ENCODE measurements around the gene PPP2R3B. TPM values are rescaled to one million over a fixed set of nuclear protein-coding genes. Genes with fewer than 3 reads are reported as not detected.

Gene PPP2R3B
- total and polyA plus RNA-seq, 2 of the 13 experiments (the other 11 are each of a cell fraction or from before 2014, with no cell fraction given) = 17.0 to 21.4 TPM

DNA sequence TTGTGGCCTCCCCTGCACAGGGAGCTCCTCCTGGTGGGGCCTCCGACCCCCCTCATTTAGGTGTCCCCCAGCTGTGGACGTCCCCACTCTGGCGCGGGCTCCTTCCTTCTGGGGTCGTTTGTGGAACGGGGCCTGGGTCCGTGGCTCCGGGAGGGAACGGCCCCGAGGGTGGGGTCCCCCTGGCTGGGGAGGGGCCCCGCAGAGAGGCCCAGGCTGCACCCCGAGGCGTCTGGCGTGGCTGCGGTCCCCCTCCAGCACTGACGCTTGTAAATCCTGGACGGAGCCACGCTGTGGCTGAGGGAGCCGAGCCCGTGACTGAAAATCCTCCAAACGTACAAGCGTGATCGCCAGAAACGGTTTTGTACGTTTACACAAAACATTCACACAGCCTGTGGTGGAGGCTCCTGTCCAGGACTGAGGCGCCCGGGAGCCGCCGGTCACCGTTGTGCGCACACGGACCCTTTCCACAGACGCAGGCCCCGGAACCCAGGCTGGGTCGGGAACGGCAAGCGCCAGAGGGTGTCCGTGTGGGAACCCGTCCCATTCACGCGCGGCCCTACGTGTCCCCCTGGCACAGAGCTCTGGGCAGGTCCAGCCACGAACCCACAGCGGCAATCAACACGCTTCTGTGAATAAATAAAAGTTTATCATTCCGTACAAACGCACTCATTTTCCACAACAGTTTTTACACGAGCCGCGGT, 52.9 kb downstream of the PPP2R3B start (continued):
- TF ChIP-seq TCF7L2 (IDR thresholded peaks at IDR 0.05; ENCODE audit: low read depth, low read length) = no peak
- TF ChIP-seq POLR2AphosphoS5 (IDR thresholded peaks at IDR 0.05; ENCODE audit: low read depth, low read length) = no peak
- TF ChIP-seq NFE2L2 (IDR thresholded peaks at IDR 0.05; ENCODE audit: low read length) = no peak
- TF ChIP-seq NFRKB (IDR thresholded peaks at IDR 0.05) = no peak

DNA sequence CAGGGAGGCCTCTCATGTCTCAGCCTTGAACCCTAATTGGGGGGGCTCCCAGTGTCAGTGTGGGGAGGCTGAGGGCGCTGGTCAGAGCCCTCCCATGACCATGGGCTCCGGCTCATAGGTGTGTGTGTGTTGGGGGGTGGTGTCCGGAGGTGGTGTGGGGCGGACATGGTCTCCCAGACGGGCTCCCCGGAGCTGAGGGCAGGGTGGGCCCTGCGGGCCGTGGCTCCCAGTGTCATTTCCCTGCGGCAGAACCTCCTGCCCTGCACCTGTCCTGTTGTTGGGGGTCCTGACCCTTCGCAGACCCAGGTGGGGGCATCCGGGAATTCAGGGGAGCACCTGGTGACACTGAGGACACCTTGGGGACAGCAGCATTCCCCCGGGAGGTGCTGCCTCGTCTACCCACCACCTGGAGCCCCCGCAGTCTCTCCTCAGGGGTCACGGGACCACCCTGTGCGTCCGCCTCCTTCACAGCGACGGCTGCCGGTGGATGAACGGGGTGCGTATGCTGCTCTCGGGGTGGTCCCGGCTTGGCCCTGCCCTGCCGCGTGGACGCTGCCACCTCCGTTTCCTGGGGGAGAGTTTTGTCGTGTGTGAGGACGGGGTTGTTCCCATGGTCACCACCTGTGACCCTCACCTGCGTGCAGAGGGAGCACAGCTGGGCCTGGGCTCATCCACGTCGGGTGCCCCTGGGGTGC, 53.6 kb downstream of the PPP2R3B start:
- Histone ChIP-seq H3K4me3 (replicated peaks in 1 of 3; ENCODE audit: insufficient read depth in 1 of 3, low read depth in 2 of 3, low read length in 3 of 3) (no peak overlapping the region), H3K36me3 (replicated peaks in 1 of 2; ENCODE audit: control insufficient read depth in 1 of 2, insufficient read depth in 2 of 2, low read length in 2 of 2) (no peaks in the 10 kb centered on the region), H3K9me3 (ENCODE audit: low read length) (no peaks in the 10 kb centered on the region), H3K9ac (ENCODE audit: insufficient read depth, low read depth, low read length) (no peak overlapping the region), H2AFZ (ENCODE audit: low read length) (no peak overlapping the region), H3K4me1 (ENCODE audit: insufficient read depth, low read length) (no peaks in the 10 kb centered on the region), H3K27ac (ENCODE audit: extremely low read length, insufficient read depth, low read length) (no peak overlapping the region), H3K27me3 (ENCODE audit: control insufficient read depth in 1 of 2, insufficient read depth in 2 of 2, low read length in 2 of 2) (peaks cover 0 to 4% of the 10 kb centered on the region in 2 experiments; a peak in 1 of 5 replicates), H3K79me2 (ENCODE audit: insufficient read depth, low read length) (no peaks in the 10 kb centered on the region), H4K20me1 (ENCODE audit: insufficient read depth, low read length) (no peaks in the 10 kb centered on the region), H3K4me2 (ENCODE audit: low read depth, low read length) (no peak overlapping the region)
- DNase-seq (ENCODE audit: low spot score) (no peak), ATAC-seq (no peak), FAIRE-seq (no peak)
- ChIA-PET POLR2A (no interaction called here), CTCF (ENCODE audit: low intra/inter-chr PET ratio, low total read pairs) (no interaction called here)
- in situ Hi-C loops (cut with HindIII; ENCODE audit: extremely low pct_ligation_motif_present, low pct_unique_long_range_greater_than_20kb) = no loop called here
- 89% methylated on average over 18 of the region's 33 CpGs for WGBS (ENCODE audit: low lambda C conversion rate)
- intact Hi-C loops (cut with micrococcal nuclease; ENCODE audit: unreplicated experiment) = no loop called here
- BruUV-seq (replicated peaks) = no TSS peak
- no peak for TF ChIP-seq CREM (IDR thresholded peaks at IDR 0.05)
- no peak for TF ChIP-seq CREM (CRISPR knock-in tag; IDR thresholded peaks at IDR 0.05)
- TF ChIP-seq, protein P1, sequence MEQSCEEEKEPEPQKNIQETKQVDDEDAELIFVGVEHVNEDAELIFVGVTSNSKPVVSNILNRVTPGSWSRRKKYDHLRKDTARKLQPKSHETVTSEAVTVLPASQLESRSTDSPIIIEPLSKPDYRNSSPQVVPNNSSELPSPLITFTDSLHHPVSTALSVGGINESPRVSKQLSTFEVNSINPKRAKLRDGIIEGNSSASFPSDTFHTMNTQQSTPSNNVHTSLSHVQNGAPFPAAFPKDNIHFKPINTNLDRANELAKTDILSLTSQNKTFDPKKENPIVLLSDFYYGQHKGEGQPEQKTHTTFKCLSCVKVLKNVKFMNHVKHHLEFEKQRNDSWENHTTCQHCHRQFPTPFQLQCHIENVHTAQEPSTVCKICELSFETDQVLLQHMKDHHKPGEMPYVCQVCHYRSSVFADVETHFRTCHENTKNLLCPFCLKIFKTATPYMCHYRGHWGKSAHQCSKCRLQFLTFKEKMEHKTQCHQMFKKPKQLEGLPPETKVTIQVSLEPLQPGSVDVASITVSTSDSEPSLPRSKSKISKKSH (CRISPR knock-in tag; IDR thresholded peaks at IDR 0.05; ENCODE audit: borderline replicate concordance) = no peak
- no peak for TF ChIP-seq CENPT (CRISPR knock-in tag; IDR thresholded peaks at IDR 0.05; ENCODE audit: low read depth)
- TF ChIP-seq TBX3 (IDR thresholded peaks at IDR 0.05; ENCODE audit: borderline replicate concordance) = no peak
- TF ChIP-seq, protein P2, sequence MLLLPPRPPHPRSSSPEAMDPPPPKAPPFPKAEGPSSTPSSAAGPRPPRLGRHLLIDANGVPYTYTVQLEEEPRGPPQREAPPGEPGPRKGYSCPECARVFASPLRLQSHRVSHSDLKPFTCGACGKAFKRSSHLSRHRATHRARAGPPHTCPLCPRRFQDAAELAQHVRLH (CRISPR knock-in tag; IDR thresholded peaks at IDR 0.05; ENCODE audit: borderline replicate concordance, low read depth) = no peak
- no peak for TF ChIP-seq GFI1 (CRISPR knock-in tag; IDR thresholded peaks at IDR 0.05; ENCODE audit: borderline replicate concordance)
- no peak for TF ChIP-seq KMT2B (CRISPR knock-in tag; IDR thresholded peaks at IDR 0.05)

Measured in HepG2 (cell line).